Ovary (tissue), 9 donors: ENCODE data around the gene PKN3. TPM values are rescaled to one million over a fixed set of nuclear protein-coding genes. Genes with fewer than 3 reads are reported as not detected.

ENCODE experiments used
- DNase-seq, 5 donors: peaks; one replicate each; pipeline ENCODE4 v3.0.0-alpha.2; 2019 to 2020
- H3K27ac ChIP-seq, 2 donors: fragments of 200-600 bp; one replicate each; pipeline versions ENCODE4 v1.5.1 to v1.8.0; 2019 to 2022
- H3K27me3 ChIP-seq: fragments of 200-600 bp; one replicate; pipeline ENCODE4 v1.8.0; 2022
- H3K36me3 ChIP-seq: fragments of 200-600 bp; sonication (generic); one replicate; pipeline ENCODE4 v1.5.1; 2019
- H3K4me1 ChIP-seq: one replicate; pipeline ENCODE4 v1.8.1; 2013; ENCODE audit warnings: mild to moderate bottlenecking, moderate library complexity; ENCODE audit not compliant: insufficient read depth
- H3K4me3 ChIP-seq: fragments of 200-600 bp; sonication (generic); one replicate; pipeline ENCODE4 v1.5.1; 2017
- H3K9me3 ChIP-seq, 2 donors: fragments of 200-600 bp in 1 of 2; sonication (generic) in 1 of 2; one replicate each; pipeline versions ENCODE4 v1.5.1 to v1.8.1; 2013 to 2019; ENCODE audit warnings: mild to moderate bottlenecking in 1 of 2, moderate library complexity in 1 of 2
- EP300 ChIP-seq: sonication (generic); formaldehyde crosslinking; IDR thresholded peaks from one replicate; pipeline ENCODE4 v1.6.1; 2017; ENCODE audit warnings: antibody characterized with exemption
- POLR2A ChIP-seq: fragments of 450-650 bp; IDR thresholded peaks from one replicate; pipeline ENCODE4 v1.6.1; 2017; ENCODE audit warnings: antibody characterized with exemption, mild to moderate bottlenecking, moderate library complexity
- WGBS, 3 donors: extraction: QIAGEN DNeasy Blood & Tissue Kit in 1 of 3; methylation state at CpG; one replicate each; pipeline versions ENCODE4 v1.1.5 to v1.1.7; 2013 to 2017; 5-methylcytosine and 5-hydroxymethylcytosine counted together
- intact Hi-C, 4 donors: fragments of 100-400 bp; cut with DNase I; formaldehyde crosslinking; loops; one replicate each; pipeline versions ENCODE4 v1.11.0 to v1.15.1; 2022 to 2023
- polyA plus RNA-seq, 2 donors: library from polyadenylated mRNA; stranded (reverse); fragments of 200-250 nt in 1 of 2; fragments of 350-450 nt in 1 of 2; fragmentation: Illumina TruSeq in 1 of 2; extraction: RNeasy Lipid Tissue Mini Kit (QIAGEN cat#74804) in 1 of 2; gene quantifications; one replicate each; pipeline ENCODE4 v1.2.3, GENCODE V29; 2013 to 2014
- total RNA-seq, 7 donors: library from RNA; depleted of rRNA in 2 of 7; stranded (reverse); fragments of >200 nt in 2 of 7; fragmentation: NEBNext Ultra II Directional in 3 of 7; extraction: Animal tissue kit (Norgen Biotek cat#: 25700) in 3 of 7; gene quantifications; one replicate each; pipeline versions ENCODE4 v1.1.0 to v1.2.4, GENCODE V29; 2016 to 2023
- TF ChIP-seq, protein P1 (sequence below), 3 donors: fragments of 450-650 bp in 2 of 3; fragments of 200-600 bp in 1 of 3; IDR thresholded peaks; one replicate each; pipeline versions ENCODE4 v1.5.1 to v1.8.0; 2016 to 2022; ENCODE audit warnings: antibody characterized with exemption in 3 of 3, mild to moderate bottlenecking in 1 of 3
- donor health status: DM: no; HTN: no; CAD: no; lungs with moderate emphysema.
- donor health status: DM: no; HTN: no; CAD: no.
- donor health status: Bipolar disorder and iron deficiency.
- donor health status: DM: yes; HTN: yes; CAD: no.
- donor health status: DM: no; HTN: no; CAD: no.
- donor health status: DM: yes; HTN: yes; CAD: no.

PKN3 gene
- total and polyA plus RNA-seq, 9 donors = 1.3 to 7.6 (median 4.2) TPM

- no peaks in the 10 kb centered on the region for H3K36me3 ChIP-seq
- intact Hi-C loops = no loop called here
Observed at GRCh38 chr9:128718047-128718446, 15.7 kb downstream of the PKN3 start.

DNA sequence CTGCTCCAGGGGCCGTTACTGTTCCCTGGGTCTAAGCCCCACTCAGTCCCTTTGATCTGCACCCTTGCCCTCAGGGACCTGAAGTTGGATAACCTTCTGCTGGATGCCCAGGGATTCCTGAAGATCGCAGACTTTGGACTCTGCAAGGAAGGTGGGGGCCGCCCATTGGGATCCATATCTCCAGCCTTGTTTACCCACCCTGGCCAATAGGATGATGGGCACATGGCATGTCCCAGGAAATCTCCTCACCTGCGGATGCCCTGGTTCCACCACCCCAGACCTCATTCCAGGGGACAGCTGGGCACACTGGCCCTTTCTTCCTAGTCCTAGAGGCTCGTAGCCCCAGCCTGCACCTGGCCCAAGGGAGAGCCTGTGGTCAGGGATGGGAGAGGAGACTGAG is 16.2 kb downstream of the PKN3 start:
- intact Hi-C loops = no loop called here
- H3K36me3 ChIP-seq = no peaks in the 10 kb centered on the region
- TF ChIP-seq POLR2A = no peak
- TF ChIP-seq, protein P1, sequence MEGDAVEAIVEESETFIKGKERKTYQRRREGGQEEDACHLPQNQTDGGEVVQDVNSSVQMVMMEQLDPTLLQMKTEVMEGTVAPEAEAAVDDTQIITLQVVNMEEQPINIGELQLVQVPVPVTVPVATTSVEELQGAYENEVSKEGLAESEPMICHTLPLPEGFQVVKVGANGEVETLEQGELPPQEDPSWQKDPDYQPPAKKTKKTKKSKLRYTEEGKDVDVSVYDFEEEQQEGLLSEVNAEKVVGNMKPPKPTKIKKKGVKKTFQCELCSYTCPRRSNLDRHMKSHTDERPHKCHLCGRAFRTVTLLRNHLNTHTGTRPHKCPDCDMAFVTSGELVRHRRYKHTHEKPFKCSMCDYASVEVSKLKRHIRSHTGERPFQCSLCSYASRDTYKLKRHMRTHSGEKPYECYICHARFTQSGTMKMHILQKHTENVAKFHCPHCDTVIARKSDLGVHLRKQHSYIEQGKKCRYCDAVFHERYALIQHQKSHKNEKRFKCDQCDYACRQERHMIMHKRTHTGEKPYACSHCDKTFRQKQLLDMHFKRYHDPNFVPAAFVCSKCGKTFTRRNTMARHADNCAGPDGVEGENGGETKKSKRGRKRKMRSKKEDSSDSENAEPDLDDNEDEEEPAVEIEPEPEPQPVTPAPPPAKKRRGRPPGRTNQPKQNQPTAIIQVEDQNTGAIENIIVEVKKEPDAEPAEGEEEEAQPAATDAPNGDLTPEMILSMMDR (IDR thresholded peaks at IDR 0.05) = no peak
- no peak for TF ChIP-seq EP300
- H3K4me3 ChIP-seq = no peak overlapping the region
- no peak overlapping the region for H3K27ac ChIP-seq
- H3K9me3 ChIP-seq = no peaks in the 10 kb centered on the region
- peak in 1 of 5 donors; percentile 11 for DNase-seq
- no peaks in the 10 kb centered on the region for H3K27me3 ChIP-seq
- H3K4me1 ChIP-seq = no peaks in the 10 kb centered on the region
- WGBS, 3 donors = 74 to 79% (median 76%) methylated on average over 5 of the region's 5 CpGs

More at GRCh38 chr9:128718047-128718446, 15.7 kb downstream of the PKN3 start:
- Histone ChIP-seq H3K4me3 (no peak overlapping the region), H3K27me3 (no peaks in the 10 kb centered on the region), H3K27ac (no peak overlapping the region), H3K4me1 (no peaks in the 10 kb centered on the region), H3K9me3 (no peaks in the 10 kb centered on the region)
- no peak for DNase-seq
- 77 to 82% (median 77%) methylated on average over 8 of the region's 8 CpGs for WGBS, 3 donors
- no peak for TF ChIP-seq EP300

GRCh38 chr9:128719919-128720605 is 17.8 kb downstream of the PKN3 start:
- H3K27ac ChIP-seq = no peak overlapping the region
- intact Hi-C loops = no loop called here
- no peaks in the 10 kb centered on the region for H3K9me3 ChIP-seq
- no peaks in the 10 kb centered on the region for H3K27me3 ChIP-seq
- no peak overlapping the region for H3K4me3 ChIP-seq
- no peak for DNase-seq
- no peaks in the 10 kb centered on the region for H3K4me1 ChIP-seq
- no peak for TF ChIP-seq EP300
- TF ChIP-seq POLR2A = no peak
- TF ChIP-seq, protein P1 (IDR thresholded peaks at IDR 0.05) = no peak
- no peaks in the 10 kb centered on the region for H3K36me3 ChIP-seq
- 87 to 89% (median 89%) methylated on average over 30 of the region's 30 CpGs for WGBS, 3 donors

DNA sequence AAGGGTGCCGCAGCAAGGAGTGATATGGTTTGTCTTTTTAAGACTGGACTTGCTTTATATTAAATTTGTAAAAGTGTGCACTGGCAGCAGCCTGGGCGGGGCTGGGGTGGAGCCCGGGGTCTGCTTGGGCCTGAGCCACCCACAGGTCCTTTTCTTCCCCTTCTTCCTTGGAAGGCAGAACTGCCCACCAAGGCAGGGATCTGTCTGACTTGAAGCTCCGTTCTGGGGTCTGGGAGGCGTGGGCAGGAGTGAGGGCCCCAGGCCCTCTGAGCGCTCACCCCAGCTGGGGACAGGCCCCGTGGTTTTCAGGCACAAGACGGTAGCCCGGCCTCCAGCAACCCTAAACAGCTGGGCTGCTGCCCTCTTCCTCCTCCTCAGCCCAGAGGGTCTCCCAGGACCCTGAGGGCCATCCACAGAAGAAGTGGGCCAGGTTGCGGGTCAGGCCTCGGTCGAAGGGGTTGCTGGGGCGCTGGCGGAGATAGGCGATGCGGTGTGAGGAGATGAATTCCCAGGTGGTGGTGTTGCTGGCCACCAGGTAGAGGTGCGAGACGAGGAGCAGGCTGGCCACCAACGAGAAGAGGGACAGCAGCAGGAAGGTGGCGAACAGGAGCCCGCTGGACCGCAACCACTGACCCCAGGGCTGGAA is 18.7 kb downstream of the PKN3 start:
- no peaks in the 10 kb centered on the region for H3K4me1 ChIP-seq
- no peak for DNase-seq
- intact Hi-C loops = no loop called here
- no peak overlapping the region for H3K4me3 ChIP-seq
- no peaks in the 10 kb centered on the region for H3K27me3 ChIP-seq
- no peak overlapping the region for H3K27ac ChIP-seq
- H3K9me3 ChIP-seq = no peaks in the 10 kb centered on the region
- 85 to 90% (median 90%) methylated on average over 22 of the region's 22 CpGs for WGBS, 3 donors
- no peaks in the 10 kb centered on the region for H3K36me3 ChIP-seq
- TF ChIP-seq, protein P1 (IDR thresholded peaks at IDR 0.05) = no peak
- TF ChIP-seq POLR2A = no peak
- no peak for TF ChIP-seq EP300

GRCh38 chr9:128721487-128722010 is 19.2 kb downstream of the PKN3 start:
- DNase-seq = no peak
- 82 to 87% (median 83%) methylated on average over 18 of the region's 18 CpGs for WGBS, 3 donors
- intact Hi-C loops = no loop called here
- Histone ChIP-seq H3K27me3 (no peaks in the 10 kb centered on the region), H3K27ac (no peak overlapping the region), H3K4me1 (no peaks in the 10 kb centered on the region), H3K9me3 (no peaks in the 10 kb centered on the region), H3K4me3 (no peak overlapping the region), H3K36me3 (no peaks in the 10 kb centered on the region)
- TF ChIP-seq, protein P1 (IDR thresholded peaks at IDR 0.05) = no peak
- TF ChIP-seq POLR2A = no peak
- TF ChIP-seq EP300 = no peak
